Smooth muscle cell (in vitro differentiated cells): ENCODE measurements around the gene ATP6V1C2. TPM values are rescaled to one million over a fixed set of nuclear protein-coding genes. Genes with fewer than 3 reads are reported as not detected.

Source experiments
- DNase-seq: peaks from one replicate; lab custom pipeline; 2025; ENCODE audit not compliant: unreplicated experiment; lab: John Stamatoyannopoulos, UW
- H2AFZ ChIP-seq: fragments of 200-600 bp; sonication (generic); 2 replicates; pipeline ENCODE4 v1.6.0; 2016; ENCODE audit warnings: antibody characterized with exemption, low read depth, mild to moderate bottlenecking
- H3F3A ChIP-seq: fragments of 200-600 bp; sonication (generic); 2 replicates; pipeline ENCODE4 v1.6.0; 2017; ENCODE audit warnings: antibody characterized with exemption, low read depth
- H3K27ac ChIP-seq: fragments of 200-600 bp; sonication (generic); 2 replicates; pipeline ENCODE4 v1.5.1; 2016; ENCODE audit warnings: low read depth, mild to moderate bottlenecking
- H3K27me3 ChIP-seq: fragments of 200-600 bp; sonication (generic); 2 replicates; pipeline ENCODE4 v1.6.1; 2016; ENCODE audit warnings: low read depth, mild to moderate bottlenecking
- H3K36me3 ChIP-seq: fragments of 200-600 bp; sonication (generic); 2 replicates; pipeline ENCODE4 v1.5.1; 2016; ENCODE audit warnings: low read depth
- H3K4me1 ChIP-seq: fragments of 200-600 bp; sonication (generic); 2 replicates; pipeline ENCODE4 v1.5.1; 2016; ENCODE audit warnings: low read depth
- H3K4me2 ChIP-seq: fragments of 200-600 bp; sonication (generic); 2 replicates; pipeline ENCODE4 v1.6.0; 2016; ENCODE audit warnings: mild to moderate bottlenecking
- H3K4me3 ChIP-seq: fragments of 200-600 bp; sonication (generic); 2 replicates; pipeline ENCODE4 v1.5.1; 2016; ENCODE audit warnings: mild to moderate bottlenecking
- H3K79me2 ChIP-seq: fragments of 200-600 bp; sonication (generic); 2 replicates; pipeline ENCODE4 v1.6.0; 2016; ENCODE audit warnings: low read depth, mild to moderate bottlenecking
- H3K9ac ChIP-seq: fragments of 200-600 bp; sonication (generic); 2 replicates; pipeline ENCODE4 v1.6.0; 2016; ENCODE audit warnings: low read depth
- H3K9me3 ChIP-seq: fragments of 200-600 bp; sonication (generic); replicated peaks from 2 replicates; pipeline ENCODE4 v1.5.1; 2016; ENCODE audit warnings: low read depth
- H4K20me1 ChIP-seq: fragments of 200-600 bp; sonication (generic); 2 replicates; pipeline ENCODE4 v1.6.0; 2016; ENCODE audit warnings: low read depth
- CTCF ChIP-seq: fragments of 200-600 bp; sonication (generic); IDR thresholded peaks from 2 replicates; pipeline ENCODE4 v1.5.1; 2017; ENCODE audit warnings: borderline replicate concordance, mild to moderate bottlenecking, antibody characterized with exemption; ENCODE audit not compliant: insufficient read depth, poor library complexity, severe bottlenecking
- WGBS: methylation state at CpG from one replicate; pipeline ENCODE4 v1.1.7; 2016; ENCODE audit warnings: low lambda C conversion rate; 5-methylcytosine and 5-hydroxymethylcytosine counted together
- polyA plus RNA-seq: library from polyadenylated mRNA; unstranded; fragments of >200 nt; fragmentation: Nextera tagmentation; extraction: Ambion mirVana; gene quantifications from 2 replicates; pipeline ENCODE4 v1.2.1, GENCODE V29; 2016
- total RNA-seq: library from RNA; depleted of rRNA; stranded (reverse); fragments of >200 nt; gene quantifications from 2 replicates; pipeline ENCODE4 v1.2.3, GENCODE V29; 2014

The ATP6V1C2 gene
- total and polyA plus RNA-seq, 2 experiments from 2014 or later, result 0.53 to 1.5 TPM

GRCh38 chr2:10787176-10787968, 65.9 kb downstream of the ATP6V1C2 start:
- Histone ChIP-seq H3F3A (no peaks in the 10 kb centered on the region), H4K20me1 (peaks cover 72% of the 10 kb centered on the region), H3K4me1 (no peaks in the 10 kb centered on the region), H3K9me3 (no peaks in the 10 kb centered on the region), H3K9ac (no peak overlapping the region), H3K4me2 (no peak overlapping the region), H3K27me3 (no peaks in the 10 kb centered on the region), H2AFZ (no peak overlapping the region), H3K4me3 (no peak overlapping the region), H3K36me3 (peaks cover 40% of the 10 kb centered on the region), H3K79me2 (peaks cover 5% of the 10 kb centered on the region), H3K27ac (no peak overlapping the region)
- 97% methylated on average over 20 of the region's 20 CpGs for WGBS
- TF ChIP-seq CTCF, result peak; percentile 12
- no peak for DNase-seq

- H4K20me1 ChIP-seq, result peaks cover 75% of the 10 kb centered on the region
- H3K9me3 ChIP-seq, result no peaks in the 10 kb centered on the region
- H2AFZ ChIP-seq, result no peak overlapping the region
- H3K4me3 ChIP-seq, result no peak overlapping the region
- H3K27me3 ChIP-seq, result no peaks in the 10 kb centered on the region
- peaks cover 42% of the 10 kb centered on the region for H3K36me3 ChIP-seq
- WGBS, result 97% methylated on average over 8 of the region's 8 CpGs
- peaks cover 9% of the 10 kb centered on the region for H3K79me2 ChIP-seq
- no peaks in the 10 kb centered on the region for H3K4me1 ChIP-seq
- no peak overlapping the region for H3K27ac ChIP-seq
- no peak for TF ChIP-seq CTCF
- no peak overlapping the region for H3K9ac ChIP-seq
- DNase-seq, result no peak
- H3K4me2 ChIP-seq, result no peak overlapping the region
- no peaks in the 10 kb centered on the region for H3F3A ChIP-seq
These were observed 67.4 kb downstream of the ATP6V1C2 start for GRCh38 chr2:10788855-10789254.

- Histone ChIP-seq H3K36me3 (peaks cover 37% of the 10 kb centered on the region), H3F3A (no peaks in the 10 kb centered on the region), H3K4me2 (no peak overlapping the region), H3K4me1 (no peaks in the 10 kb centered on the region), H3K9ac (no peak overlapping the region), H4K20me1 (peaks cover 75% of the 10 kb centered on the region), H3K9me3 (no peaks in the 10 kb centered on the region), H3K79me2 (peaks cover 20% of the 10 kb centered on the region), H3K4me3 (no peak overlapping the region), H3K27me3 (no peaks in the 10 kb centered on the region), H3K27ac (no peak overlapping the region), H2AFZ (no peak overlapping the region)
- 97% methylated on average over 6 of the region's 6 CpGs for WGBS
- TF ChIP-seq CTCF, result no peak
- DNase-seq, result no peak
These were observed 69.0 kb downstream of the ATP6V1C2 start for GRCh38 chr2:10790228-10790973.
